HG03558 (cell line): ENCODE data around the gene DDAH2.
A peak's percentile ranks its signal among the peaks of the same experiment; 100 is the strongest.

Experiments used
- ATAC-seq: cut with Tn5 transposase; IDR thresholded peaks from one replicate; pipeline ENCODE4 v1.9.1; 2021; ENCODE audit warnings: moderate number of reproducible peaks; ENCODE audit not compliant: unreplicated experiment; ENCODE audit errors: extremely low read depth

The DDAH2 gene

DNA sequence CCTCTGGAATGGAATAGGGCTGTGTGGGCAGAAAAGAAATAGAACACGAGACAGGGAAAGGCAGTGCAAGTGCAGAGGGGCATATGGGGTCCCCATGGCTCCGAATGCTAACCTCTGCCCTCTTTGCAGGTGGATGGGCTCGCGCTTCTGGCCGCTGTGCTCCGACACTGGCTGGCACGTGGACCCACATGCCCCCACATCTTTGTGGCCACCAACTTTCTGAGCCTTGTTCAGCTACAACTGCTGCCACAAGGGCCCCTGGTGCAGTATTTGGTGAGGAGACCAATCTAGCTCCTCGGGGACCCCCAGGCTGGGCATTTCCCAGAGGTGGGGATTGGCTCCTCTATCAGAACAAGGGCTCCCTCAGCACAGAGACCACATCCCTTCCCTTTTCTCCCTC is 32.2 kb upstream of the DDAH2 start:
- no peak for ATAC-seq

DNA sequence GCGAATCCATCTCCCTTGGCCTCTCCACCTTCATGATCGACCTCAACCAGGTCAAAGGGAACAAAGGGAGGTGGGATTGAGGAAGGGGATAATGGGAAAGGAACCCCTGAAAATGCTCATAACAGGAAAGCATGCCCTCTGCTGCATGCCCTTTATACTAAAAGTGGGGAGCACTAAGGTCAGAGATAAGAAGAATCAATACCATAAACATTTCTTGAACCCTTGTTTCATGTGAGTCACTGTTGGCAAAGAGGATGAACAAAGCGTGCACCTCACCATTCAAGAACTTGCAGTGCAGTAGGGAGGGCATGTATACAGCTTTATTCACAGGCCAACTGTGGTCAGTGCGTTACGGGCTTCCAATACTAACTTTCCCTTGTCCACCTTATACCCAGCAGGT is 31.7 kb upstream of the DDAH2 start:
- ATAC-seq = no peak

GRCh38 chr6:31758281-31758680 is 29.2 kb upstream of the DDAH2 start:
- no peak for ATAC-seq

- no peak for ATAC-seq
Observed at GRCh38 chr6:31752739-31753319, 23.7 kb upstream of the DDAH2 start.

DNA sequence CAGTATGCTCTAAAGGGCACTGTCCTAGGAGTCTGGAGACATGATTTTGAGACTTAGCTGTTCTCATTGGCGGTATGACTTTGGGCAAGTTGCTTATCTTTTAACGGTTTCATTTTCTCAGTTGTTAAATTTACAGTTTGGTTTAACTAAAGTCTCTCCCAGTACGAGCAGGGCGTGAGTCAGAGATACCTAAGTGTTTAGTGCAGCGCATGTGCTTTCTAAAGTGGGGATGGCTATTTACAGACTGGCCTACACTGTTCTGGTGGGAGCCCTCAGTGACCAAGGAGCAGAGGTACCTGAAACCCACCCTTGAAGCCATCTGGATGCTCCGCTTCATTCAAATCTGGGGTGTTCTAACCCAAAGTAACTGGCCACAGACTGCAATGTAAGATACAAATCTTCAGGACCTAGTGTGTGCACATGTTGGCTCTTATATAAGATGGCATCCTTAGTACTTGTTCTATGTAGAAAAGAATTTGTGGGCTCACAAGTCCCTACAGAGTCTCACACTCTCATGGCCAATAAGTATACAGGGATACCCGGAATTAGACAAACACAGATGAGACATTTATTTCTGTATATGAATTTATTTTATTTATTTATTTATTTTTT is 21.4 kb upstream of the DDAH2 start:
- no peak for ATAC-seq

GRCh38 chr6:31749301-31750036 is 20.4 kb upstream of the DDAH2 start:
- no peak for ATAC-seq

- no peak for ATAC-seq
Observed at GRCh38 chr6:31744422-31744821, 15.3 kb upstream of the DDAH2 start.

DNA sequence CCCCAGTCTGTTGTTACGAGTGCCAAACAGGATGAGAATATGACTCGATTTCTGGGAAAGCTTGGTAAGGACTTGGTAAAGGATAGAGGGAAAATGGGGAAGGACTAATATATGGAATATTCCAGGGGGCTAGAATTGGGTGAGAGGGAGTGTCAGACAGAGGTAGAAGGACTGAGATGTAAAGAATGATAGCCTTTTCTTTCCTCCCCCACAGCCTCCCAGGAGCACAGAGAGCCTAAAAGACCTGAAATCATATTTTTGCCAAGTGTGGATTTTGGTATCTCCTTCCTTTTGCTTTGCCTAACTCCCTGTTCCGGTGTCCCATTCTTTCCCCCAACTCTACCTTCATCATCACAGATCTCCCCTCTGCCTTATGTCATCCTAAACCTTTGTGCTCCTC is 13.8 kb upstream of the DDAH2 start:
- no peak for ATAC-seq

- ATAC-seq = no peak
Observed at GRCh38 chr6:31741815-31742214, 12.7 kb upstream of the DDAH2 start.

DNA sequence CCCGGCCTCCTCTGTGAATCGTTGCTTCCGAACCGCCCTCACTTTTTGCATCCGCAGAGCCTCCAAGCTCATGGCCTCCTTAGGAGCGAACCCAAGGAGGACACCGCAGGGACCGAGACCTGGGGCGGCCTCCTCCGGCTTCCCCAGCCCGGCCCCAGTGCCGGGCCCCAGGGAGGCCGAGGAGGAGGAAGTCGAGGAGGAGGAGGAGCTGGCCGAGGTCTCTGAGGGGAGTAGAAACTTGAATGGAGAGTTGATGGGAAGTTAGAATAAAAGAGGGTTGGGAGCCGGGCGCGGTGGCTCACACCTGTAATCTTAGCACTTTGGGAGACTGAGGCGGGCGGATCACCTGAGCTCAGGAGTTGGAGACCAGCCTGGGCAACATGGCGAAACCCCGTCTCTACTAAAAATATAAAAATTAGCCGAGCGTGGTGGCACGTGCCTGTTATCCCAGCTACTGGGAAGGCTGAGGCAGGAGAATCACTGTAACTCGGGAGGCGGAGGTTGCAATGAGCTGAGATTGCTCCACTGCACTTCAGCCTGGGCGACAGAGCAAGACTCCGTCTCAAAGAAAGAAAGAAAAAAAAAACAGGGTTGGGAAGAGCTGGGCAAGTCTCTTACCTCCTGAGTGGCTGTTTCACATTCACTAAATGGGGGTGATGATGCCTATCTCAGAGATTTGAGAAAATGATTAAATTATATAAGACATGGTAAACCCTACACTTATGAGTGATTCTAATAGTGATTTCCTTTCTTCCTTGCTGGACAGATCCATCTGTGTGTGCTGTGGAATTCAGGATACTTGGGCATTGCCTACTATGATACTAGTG is 11.5 kb upstream of the DDAH2 start:
- no peak for ATAC-seq

- peak; percentile 50 for ATAC-seq
Observed at GRCh38 chr6:31739639-31740396, 10.7 kb upstream of the DDAH2 start, which contains the start of gene MSH5. TSS of gene MSH5 (plus strand) at chr6:31740005. CDS start at chr6:31740467, 462 bp downstream.

- no peak for ATAC-seq
Observed at GRCh38 chr6:31737991-31738979, 9.2 kb upstream of the DDAH2 start.

GRCh38 chr6:31737315-31737990 is 8.4 kb upstream of the DDAH2 start:
- no peak for ATAC-seq

- ATAC-seq = no peak
Observed at GRCh38 chr6:31736768-31737314, 7.7 kb upstream of the DDAH2 start.

DNA sequence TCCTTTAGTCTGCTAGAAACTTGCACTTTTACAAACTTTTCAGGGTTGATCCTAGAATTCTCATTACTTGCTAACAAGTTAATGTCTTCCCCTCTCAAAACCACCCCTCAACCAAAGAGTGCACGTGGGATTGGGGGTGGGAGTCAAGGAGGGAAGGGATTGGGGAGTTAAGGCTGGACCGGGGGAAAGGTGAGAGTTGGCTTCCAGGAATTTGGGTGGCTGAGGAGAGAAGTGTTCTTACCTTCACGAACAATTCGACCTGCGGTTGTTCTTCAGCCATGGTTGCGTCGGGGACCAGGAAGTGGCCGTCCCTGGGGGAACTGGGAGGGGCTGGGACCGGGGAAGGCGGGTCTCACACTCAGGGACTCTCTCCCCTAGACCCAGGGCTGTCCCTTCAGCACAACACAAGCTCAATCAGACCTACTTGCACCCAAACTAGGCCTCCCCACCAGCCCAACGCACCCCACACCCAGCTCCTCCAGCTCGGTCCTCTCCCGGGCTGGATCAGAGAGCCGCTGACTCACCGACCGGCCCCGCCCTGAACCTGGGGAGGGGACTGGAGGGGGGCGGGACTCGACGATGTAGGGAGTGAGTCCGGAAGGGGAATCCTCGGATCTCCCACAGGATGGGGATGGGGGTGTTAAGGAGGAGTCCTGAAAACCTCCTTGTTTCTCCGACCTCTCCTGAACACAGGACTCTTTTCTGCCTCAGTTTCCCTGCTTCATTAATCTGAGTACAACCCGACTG is 7.1 kb upstream of the DDAH2 start, which contains the start of gene CLIC1:
Gene CLIC1 (minus strand): TSS at position 510 of the 747 bp plus-strand sequence. CDS start 230 bp downstream, at position 280.
- ATAC-seq = no peak

- ATAC-seq = no peak
Observed at GRCh38 chr6:31734821-31735406, 5.8 kb upstream of the DDAH2 start.
